Hepatic stellate cell (primary cell): Measurements from ENCODE around the gene SNX7.
A peak's percentile ranks its signal among the peaks of the same experiment; 100 is the strongest.

Experiments used
- DNase-seq: peaks from one replicate; pipeline ENCODE4 v3.0.0; 2011; ENCODE audit warnings: low spot score

The SNX7 gene

GRCh38 chr1:98769162-98769561 lies 107.6 kb downstream of the SNX7 start:
- DNase-seq = no peak

GRCh38 chr1:98781906-98782305 lies 120.4 kb downstream of the SNX7 start:
- DNase-seq = no peak

GRCh38 chr1:98783821-98784220 lies 122.3 kb downstream of the SNX7 start:
- no peak for DNase-seq

GRCh38 chr1:98791498-98791897 lies 130.0 kb downstream of the SNX7 start:
- DNase-seq = no peak

- DNase-seq = no peak
Observed at GRCh38 chr1:98792123-98792522, 130.6 kb downstream of the SNX7 start.

GRCh38 chr1:98793136-98793535 lies 131.6 kb downstream of the SNX7 start:
- DNase-seq = no peak

- DNase-seq = peak; percentile 36
Observed at GRCh38 chr1:98794196-98794886, 132.8 kb downstream of the SNX7 start.

- no peak for DNase-seq
Observed at GRCh38 chr1:98796049-98796448, 134.5 kb downstream of the SNX7 start.

- no peak for DNase-seq
Observed at GRCh38 chr1:98797506-98797905, 136.0 kb downstream of the SNX7 start.
